K562 (cell line): ENCODE results near the gene DNAAF3. TPM values are rescaled to one million over a fixed set of nuclear protein-coding genes. Genes with fewer than 3 reads are reported as not detected.

ENCODE experiments used
- ATAC-seq: fragments of 200-7000 bp; cut with Tn5 transposase; 3 replicates; pipeline ENCODE4 v1.9.1; 2020; ENCODE audit warnings: moderate library complexity
- BruUV-seq: library from RNA; stranded (reverse); fragments of 400-500 nt; replicated peaks from 2 replicates; lab custom pipeline; 2021; lab: Mats Ljungman, UMichigan
- CTCF ChIA-PET: fragments of 300-600 bp; formaldehyde crosslinking; extraction: SDS; loops from one replicate; lab custom pipeline; 2021; ENCODE audit warnings: low intra/inter-chr PET ratio; lab: Yijun Ruan, JAX
- POLR2A ChIA-PET: fragments of 300-600, 350-650 bp; sonication (Branson Sonifier 250); formaldehyde crosslinking; extraction: SDS; loops from one replicate; lab custom pipeline; 2021; ENCODE audit warnings: antibody characterized with exemption, inconsistent platforms; lab: Yijun Ruan, JAX
- DNase-seq, 4 experiments: peaks; one replicate each; pipeline versions ENCODE4 v3.0.0 to v3.0.0-alpha.2; 2011 to 2018; ENCODE audit warnings: low spot score in 3 of 4, mixed read lengths in 3 of 4; ENCODE audit errors: extremely low read depth in 1 of 4
- FAIRE-seq: peaks from 2 replicates; lab custom pipeline; 2011; peaks lifted over from hg19 to GRCh38; lab: Jason Lieb, UNC
- H2AFZ ChIP-seq: 2 replicates; pipeline ENCODE4 v1.6.0; 2011; ENCODE audit warnings: low read depth, low read length, control low read depth, inconsistent platforms
- H3K27ac ChIP-seq: fragments of 200-600 bp; 3 replicates; pipeline ENCODE4 v1.8.0; 2011; ENCODE audit warnings: low read depth, mild to moderate bottlenecking, control low read depth, inconsistent platforms, low read length, moderate library complexity, mixed read lengths; ENCODE audit errors: extremely low read depth
- H3K27me3 ChIP-seq, 2 experiments: fragments of 300-600 bp in 1 of 2; 2 replicates in 1 of 2; 3 replicates in 1 of 2; pipeline versions ENCODE4 v1.6.0 to v1.8.0; 2011; ENCODE audit warnings: inconsistent platforms in 2 of 2, low read length in 2 of 2, mild to moderate bottlenecking in 1 of 2, mixed read lengths in 1 of 2, moderate library complexity in 1 of 2; ENCODE audit not compliant: control insufficient read depth in 2 of 2, insufficient read depth in 2 of 2
- H3K36me3 ChIP-seq: fragments of 300-600 bp; 3 replicates; pipeline ENCODE4 v1.8.0; 2011; ENCODE audit warnings: mild to moderate bottlenecking, low read length, inconsistent platforms; ENCODE audit not compliant: control insufficient read depth, insufficient read depth
- H3K4me1 ChIP-seq, 2 experiments: fragments of 200-600 bp in 1 of 2; replicated peaks in 1 of 2; 2 replicates in 1 of 2; 3 replicates in 1 of 2; pipeline versions ENCODE4 v1.5.1 to v1.8.0; 2011; ENCODE audit warnings: inconsistent platforms in 2 of 2, low read length in 2 of 2, mild to moderate bottlenecking in 1 of 2, mixed read lengths in 1 of 2, moderate library complexity in 1 of 2; ENCODE audit not compliant: control insufficient read depth in 2 of 2, insufficient read depth in 2 of 2
- H3K4me2 ChIP-seq: 2 replicates; pipeline ENCODE4 v1.6.1; 2011; ENCODE audit warnings: low read length, control low read depth, inconsistent platforms, mixed read lengths; ENCODE audit not compliant: insufficient read depth
- H3K4me3 ChIP-seq: fragments of 200-600 bp; sonication (generic), shearing (Covaris generic); 2 replicates; pipeline ENCODE4 v1.5.1; 2016; ENCODE audit warnings: control low read depth, inconsistent platforms
- H3K79me2 ChIP-seq: fragments of 200-600 bp; 3 replicates; pipeline ENCODE4 v1.8.0; 2011; ENCODE audit warnings: low read length, inconsistent platforms; ENCODE audit not compliant: control insufficient read depth, insufficient read depth
- H3K9ac ChIP-seq, 2 experiments: 2 replicates each; pipeline versions ENCODE4 v1.6.0 to v1.6.1; 2011; ENCODE audit warnings: low read depth in 2 of 2, low read length in 2 of 2, control low read depth in 1 of 2, inconsistent platforms in 1 of 2, mild to moderate bottlenecking in 1 of 2, mixed read lengths in 1 of 2; ENCODE audit not compliant: insufficient read depth in 1 of 2
- H3K9me1 ChIP-seq: one replicate; pipeline ENCODE4 v1.6.0; 2011; ENCODE audit warnings: inconsistent platforms, mild to moderate bottlenecking, low read length, moderate library complexity; ENCODE audit not compliant: control insufficient read depth, insufficient read depth
- H3K9me3 ChIP-seq: replicated peaks from 2 replicates; pipeline ENCODE4 v1.5.1; 2011; ENCODE audit warnings: low read depth, low read length, inconsistent platforms; ENCODE audit not compliant: control insufficient read depth, insufficient read depth
- H4K20me1 ChIP-seq: replicated peaks from 2 replicates; pipeline ENCODE4 v1.6.1; 2011; ENCODE audit warnings: low read length, inconsistent platforms, mixed read lengths; ENCODE audit not compliant: control insufficient read depth, insufficient read depth
- BRF2 ChIP-seq: IDR thresholded peaks from 3 replicates; pipeline ENCODE4 v1.6.1; 2011; ENCODE audit warnings: borderline replicate concordance, mild to moderate bottlenecking; ENCODE audit not compliant: insufficient read length, insufficient read depth
- CHCHD3 ChIP-seq: fragments of 250-450 bp; sonication (Bioruptor Pico); IDR thresholded peaks from 2 replicates; pipeline ENCODE4 v2.1.2; 2022; ENCODE audit warnings: mild to moderate bottlenecking
- CSDE1 ChIP-seq, 2 experiments: fragments of 450-650 bp; IDR thresholded peaks; 2 replicates each; pipeline ENCODE4 v1.6.1; 2016; ENCODE audit warnings: mild to moderate bottlenecking in 1 of 2
- HDAC2 ChIP-seq: fragments of 450-650 bp; IDR thresholded peaks from 2 replicates; pipeline ENCODE4 v1.6.1; 2016; ENCODE audit warnings: mild to moderate bottlenecking
- JUND ChIP-seq, 2 experiments: IDR thresholded peaks; 2 replicates in 1 of 2; 3 replicates in 1 of 2; pipeline ENCODE4 v1.6.1; 2011; ENCODE audit warnings: borderline replicate concordance in 2 of 2, low read depth in 2 of 2, low read length in 2 of 2, improper control_type of control experiment in 1 of 2, missing biosample characterization in 1 of 2, missing genetic modification characterization in 1 of 2, missing genetic modification reagents in 1 of 2
- PCBP1 ChIP-seq: fragments of 200-400 bp; formaldehyde crosslinking; IDR thresholded peaks from 2 replicates; pipeline ENCODE4 v1.6.1; 2018; ENCODE audit warnings: mild to moderate bottlenecking, low read depth, low read length; ENCODE audit not compliant: poor library complexity, severe bottlenecking
- ZNF253 ChIP-seq: fragments of 250-450 bp; sonication (Bioruptor Pico); conservative IDR thresholded peaks from 2 replicates; pipeline ENCODE4 v1.6.1; 2021; ENCODE audit warnings: mild to moderate bottlenecking
- ZNF551 ChIP-seq: fragments of 250-450 bp; sonication (Bioruptor Pico); IDR thresholded peaks from 2 replicates; pipeline ENCODE4 v1.5.0; 2021; ENCODE audit warnings: mild to moderate bottlenecking, moderate library complexity
- ZNF778 ChIP-seq: fragments of 450-650 bp; formaldehyde crosslinking; IDR thresholded peaks from 2 replicates; pipeline ENCODE4 v1.4.0; 2020; ENCODE audit warnings: mild to moderate bottlenecking, moderate library complexity
- WGBS: fragments of 100-300 bp; shearing (Covaris generic); methylation state at CpG from one replicate; pipeline ENCODE4 v1.1.6; 2016; ENCODE audit warnings: low coverage, mixed read lengths; ENCODE audit not compliant: insufficient coverage; ENCODE audit errors: missing lambda C conversion rate; 5-methylcytosine and 5-hydroxymethylcytosine counted together
- in situ Hi-C: fragments of 300-500 bp; cut with MboI; formaldehyde crosslinking; loops from 4 replicates; pipeline ENCODE4 v1.15.0; 2018; ENCODE audit warnings: inconsistent platforms, mixed read lengths
- intact Hi-C: fragments of 100-400 bp; cut with micrococcal nuclease; formaldehyde crosslinking; loops from 2 replicates; pipeline ENCODE4 v1.14.2; 2022
- polyA plus RNA-seq, 8 experiments: library from polyadenylated mRNA; depleted of rRNA in 4 of 8; stranded (reverse) in 5 of 8; unstranded in 3 of 8; fragments of >200 nt; fragmentation: Nextera tagmentation in 2 of 8; fragmentation: Illumina TruSeq in 1 of 8; extraction: Ambion mirVana in 2 of 8; extraction: Trizol in 1 of 8; gene quantifications; 2 replicates each; pipeline versions ENCODE4 v1.2.1 to v1.2.3, GENCODE V29; 2011 to 2014; ENCODE audit warnings: inconsistent platforms in 1 of 8, missing spikeins in 1 of 8
- total RNA-seq, 7 experiments: library from RNA; depleted of rRNA in 6 of 7; stranded (reverse); fragments of >200 nt in 6 of 7; fragmentation: Illumina TruSeq in 2 of 7; extraction: Trizol in 2 of 7; gene quantifications; 2 replicates each; pipeline versions ENCODE4 v1.2.1 to v1.2.3, GENCODE V29; 2011 to 2021; ENCODE audit warnings: low replicate concordance in 1 of 7
- TF ChIP-seq, protein P1 (sequence below): fragments of 450-650 bp; formaldehyde crosslinking; IDR thresholded peaks from 2 replicates; pipeline ENCODE4 v1.4.0; 2022; ENCODE audit warnings: mild to moderate bottlenecking, moderate library complexity
- TF ChIP-seq, protein P2 (sequence below): sonication (generic); formaldehyde crosslinking; IDR thresholded peaks from 2 replicates; pipeline ENCODE4 v1.8.1; 2023; ENCODE audit warnings: missing genetic modification reagents, mild to moderate bottlenecking, borderline replicate concordance

Gene DNAAF3
- total and polyA plus RNA-seq, 9 of the 15 experiments (the other 6 are each of a cell fraction or from before 2014, with no cell fraction given), result 21.6 to 61.5 (median 43.0) TPM

DNA sequence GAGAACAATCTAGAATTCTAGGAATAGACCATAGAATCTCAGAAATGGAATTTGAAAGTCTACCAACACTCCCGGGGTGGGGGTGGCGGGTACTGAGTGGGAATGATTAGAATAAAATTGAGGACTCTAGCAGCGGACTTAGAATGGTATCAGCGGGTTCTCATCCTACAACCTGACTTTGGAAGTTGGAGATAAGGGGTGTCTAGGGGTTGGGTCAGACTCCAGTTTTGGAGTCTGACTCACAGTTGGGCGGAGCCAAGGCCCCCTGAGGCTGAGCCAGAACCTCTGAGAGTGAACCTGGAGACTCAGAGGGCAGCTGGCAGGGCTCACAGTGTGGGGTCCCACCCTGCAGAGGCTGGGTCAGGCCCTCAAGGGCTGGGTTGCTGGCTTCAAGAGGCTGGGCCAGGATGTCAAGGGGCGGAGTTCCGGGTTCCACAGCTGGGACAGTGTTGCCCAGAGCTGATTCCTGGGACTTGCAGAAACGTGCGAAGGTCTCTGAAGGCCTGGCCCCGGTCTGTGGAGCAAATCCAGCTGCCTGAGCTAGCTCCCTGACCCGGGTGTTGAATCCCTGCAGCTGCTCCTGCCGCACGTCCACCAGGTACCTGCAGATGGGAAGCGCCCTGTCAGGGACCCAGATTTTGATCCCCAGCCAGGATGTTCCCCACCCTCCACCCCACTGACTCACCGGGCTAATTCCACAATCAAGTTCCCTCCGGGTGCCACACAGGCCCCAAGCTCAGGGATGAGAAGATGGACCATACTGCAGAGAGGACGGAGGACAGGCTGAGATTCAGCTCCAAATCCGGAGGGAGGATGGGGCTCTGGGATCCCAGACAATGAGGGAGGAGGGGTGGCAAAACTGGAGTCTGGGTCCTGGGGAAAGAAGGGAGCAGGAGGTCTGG lies 7.3 kb downstream of the DNAAF3 start:
- intact Hi-C loops (loop anchor here (1.0 to 10.0 kb wide), 3 partner anchors 13 to 346 kb away; no protein-coding TSS in a partner anchor), in situ Hi-C loops (loop anchor here (25.0 kb wide), 1 partner anchor 978 kb away; the partner anchor contains the start of gene ZNF444)
- Histone ChIP-seq H3K9me3 (no peaks in the 10 kb centered on the region), H3K79me2 (peaks cover 14% of the 10 kb centered on the region), H3K9me1 (no peaks in the 10 kb centered on the region), H4K20me1 (no peaks in the 10 kb centered on the region), H2AFZ (peak overlapping the region; percentile 18; the same call in 1 of the 2 replicates), H3K36me3 (peaks cover 8% of the 10 kb centered on the region; the same call in 1 of the 3 replicates), H3K4me2 (peak overlapping the region; percentile 79), H3K27me3 (no peaks in the 10 kb centered on the region), H3K4me3 (peak overlapping the region; percentile 42), H3K4me1 (peaks cover 34 to 64% of the 10 kb centered on the region in 2 experiments), H3K27ac (peak overlapping the region; percentile 66), H3K9ac (peak overlapping the region; percentile 67 to 90; a peak in 3 of 4 replicates)
- DNase-seq (peak; percentile 77 to 99 (median 85)), FAIRE-seq (peak; percentile 100), ATAC-seq (peak; percentile 84)
- whole genome bisulfite sequencing, result 2% methylated on average over 18 of the region's 18 CpGs
- ChIA-PET CTCF (interaction anchor here (0.8 kb wide), 1 partner anchor 144 kb away, joined by 3 read pairs; no protein-coding TSS in a partner anchor), POLR2A (interaction anchor here (0.6 to 2.9 kb wide), 9 partner anchors 12 to 228 kb away, joined by 3 to 13 read pairs (median 3); no protein-coding TSS in a partner anchor)
- BruUV-seq, result TSS peak; percentile 93
- TF ChIP-seq ZNF778, result no peak
- TF ChIP-seq PCBP1, result no peak
- TF ChIP-seq BRF2, result no peak
- TF ChIP-seq ZNF253 (CRISPR knock-in tag), result no peak
- TF ChIP-seq ZNF551 (CRISPR knock-in tag), result no peak
- TF ChIP-seq JUND (IDR thresholded peaks at IDR 0.05; ENCODE audit: borderline replicate concordance, low read depth, low read length), result peak; percentile 100
- TF ChIP-seq JUND (tag; IDR thresholded peaks at IDR 0.05; ENCODE audit: borderline replicate concordance, low read depth, low read length), result peak; percentile 97; the same call in 2 of the 3 replicates
- peak; percentile 89 for TF ChIP-seq HDAC2
- TF ChIP-seq, protein P1, sequence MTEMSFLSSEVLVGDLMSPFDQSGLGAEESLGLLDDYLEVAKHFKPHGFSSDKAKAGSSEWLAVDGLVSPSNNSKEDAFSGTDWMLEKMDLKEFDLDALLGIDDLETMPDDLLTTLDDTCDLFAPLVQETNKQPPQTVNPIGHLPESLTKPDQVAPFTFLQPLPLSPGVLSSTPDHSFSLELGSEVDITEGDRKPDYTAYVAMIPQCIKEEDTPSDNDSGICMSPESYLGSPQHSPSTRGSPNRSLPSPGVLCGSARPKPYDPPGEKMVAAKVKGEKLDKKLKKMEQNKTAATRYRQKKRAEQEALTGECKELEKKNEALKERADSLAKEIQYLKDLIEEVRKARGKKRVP (CRISPR knock-in tag), result no peak
- TF ChIP-seq, protein P2, sequence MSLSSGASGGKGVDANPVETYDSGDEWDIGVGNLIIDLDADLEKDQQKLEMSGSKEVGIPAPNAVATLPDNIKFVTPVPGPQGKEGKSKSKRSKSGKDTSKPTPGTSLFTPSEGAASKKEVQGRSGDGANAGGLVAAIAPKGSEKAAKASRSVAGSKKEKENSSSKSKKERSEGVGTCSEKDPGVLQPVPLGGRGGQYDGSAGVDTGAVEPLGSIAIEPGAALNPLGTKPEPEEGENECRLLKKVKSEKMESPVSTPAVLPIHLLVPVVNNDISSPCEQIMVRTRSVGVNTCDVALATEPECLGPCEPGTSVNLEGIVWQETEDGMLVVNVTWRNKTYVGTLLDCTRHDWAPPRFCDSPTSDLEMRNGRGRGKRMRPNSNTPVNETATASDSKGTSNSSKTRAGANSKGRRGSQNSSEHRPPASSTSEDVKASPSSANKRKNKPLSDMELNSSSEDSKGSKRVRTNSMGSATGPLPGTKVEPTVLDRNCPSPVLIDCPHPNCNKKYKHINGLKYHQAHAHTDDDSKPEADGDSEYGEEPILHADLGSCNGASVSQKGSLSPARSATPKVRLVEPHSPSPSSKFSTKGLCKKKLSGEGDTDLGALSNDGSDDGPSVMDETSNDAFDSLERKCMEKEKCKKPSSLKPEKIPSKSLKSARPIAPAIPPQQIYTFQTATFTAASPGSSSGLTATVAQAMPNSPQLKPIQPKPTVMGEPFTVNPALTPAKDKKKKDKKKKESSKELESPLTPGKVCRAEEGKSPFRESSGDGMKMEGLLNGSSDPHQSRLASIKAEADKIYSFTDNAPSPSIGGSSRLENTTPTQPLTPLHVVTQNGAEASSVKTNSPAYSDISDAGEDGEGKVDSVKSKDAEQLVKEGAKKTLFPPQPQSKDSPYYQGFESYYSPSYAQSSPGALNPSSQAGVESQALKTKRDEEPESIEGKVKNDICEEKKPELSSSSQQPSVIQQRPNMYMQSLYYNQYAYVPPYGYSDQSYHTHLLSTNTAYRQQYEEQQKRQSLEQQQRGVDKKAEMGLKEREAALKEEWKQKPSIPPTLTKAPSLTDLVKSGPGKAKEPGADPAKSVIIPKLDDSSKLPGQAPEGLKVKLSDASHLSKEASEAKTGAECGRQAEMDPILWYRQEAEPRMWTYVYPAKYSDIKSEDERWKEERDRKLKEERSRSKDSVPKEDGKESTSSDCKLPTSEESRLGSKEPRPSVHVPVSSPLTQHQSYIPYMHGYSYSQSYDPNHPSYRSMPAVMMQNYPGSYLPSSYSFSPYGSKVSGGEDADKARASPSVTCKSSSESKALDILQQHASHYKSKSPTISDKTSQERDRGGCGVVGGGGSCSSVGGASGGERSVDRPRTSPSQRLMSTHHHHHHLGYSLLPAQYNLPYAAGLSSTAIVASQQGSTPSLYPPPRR (CRISPR knock-in tag), result no peak
- no peak for TF ChIP-seq CHCHD3 (CRISPR knock-in tag)
- TF ChIP-seq CSDE1 (IDR thresholded peaks at IDR 0.05), result no peak
